Stomach smooth muscle (tissue), 2 donors: Measurements from ENCODE around the gene TMEM38B.
"Not testable (repeated sequence)": the region's sequence is repeated elsewhere in the genome, so short reads cannot be mapped to it uniquely, and the experiment has no call there.

Source experiments
- H3K27ac ChIP-seq: one replicate; pipeline ENCODE4 v1.7.0; 2013; ENCODE audit warnings: mild to moderate bottlenecking, low read length, inconsistent platforms
- H3K27me3 ChIP-seq, 2 donors: one replicate each; pipeline ENCODE4 v1.7.0; 2013; ENCODE audit warnings: low read length in 2 of 2; ENCODE audit not compliant: insufficient read depth in 2 of 2, control insufficient read depth in 1 of 2
- H3K36me3 ChIP-seq, 2 donors: one replicate each; pipeline ENCODE4 v1.7.0; 2013; ENCODE audit warnings: low read length in 2 of 2; ENCODE audit not compliant: control insufficient read depth in 2 of 2, insufficient read depth in 2 of 2
- H3K4me1 ChIP-seq: one replicate; pipeline ENCODE4 v1.7.0; 2013; ENCODE audit warnings: low read length; ENCODE audit not compliant: control insufficient read depth, insufficient read depth
- H3K4me3 ChIP-seq, 2 donors: one replicate each; pipeline ENCODE4 v1.7.0; 2013; ENCODE audit warnings: low read length in 2 of 2
- H3K9ac ChIP-seq, 2 donors: one replicate each; pipeline ENCODE4 v1.7.0; 2013; ENCODE audit warnings: low read length in 2 of 2, mild to moderate bottlenecking in 1 of 2
- H3K9me3 ChIP-seq, 2 donors: one replicate each; pipeline ENCODE4 v1.7.0; 2013; ENCODE audit warnings: low read length in 2 of 2; ENCODE audit not compliant: control insufficient read depth in 2 of 2
- donor health status: healthy.
- donor health status: Pancreatic carcinoma.

The TMEM38B gene

DNA sequence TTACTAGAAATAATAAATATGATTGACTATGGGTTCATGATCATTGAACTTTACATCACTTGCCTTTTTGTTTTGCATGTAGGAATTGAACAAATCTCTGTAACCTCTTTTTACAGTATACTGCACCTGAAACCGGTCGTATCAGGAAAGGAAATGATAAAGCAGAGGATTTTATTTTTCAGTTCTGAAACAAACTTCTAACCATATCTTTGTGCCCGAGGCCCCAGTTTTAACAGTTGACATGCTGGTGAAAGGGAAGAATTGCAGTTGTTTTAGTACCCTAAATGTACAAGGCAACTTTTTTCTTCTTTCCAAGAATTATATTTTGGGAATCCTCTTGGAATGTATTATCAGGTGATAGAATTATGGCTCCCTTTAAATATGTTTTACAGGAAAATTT is 27.8 kb downstream of the TMEM38B start:
- Histone ChIP-seq H3K27me3 (no peaks in the 10 kb centered on the region), H3K9ac (no peak overlapping the region), H3K36me3 (no peaks in the 10 kb centered on the region), H3K27ac (no peak overlapping the region), H3K9me3 (no peaks in the 10 kb centered on the region), H3K4me3 (no peak overlapping the region), H3K4me1 (no peaks in the 10 kb centered on the region)

DNA sequence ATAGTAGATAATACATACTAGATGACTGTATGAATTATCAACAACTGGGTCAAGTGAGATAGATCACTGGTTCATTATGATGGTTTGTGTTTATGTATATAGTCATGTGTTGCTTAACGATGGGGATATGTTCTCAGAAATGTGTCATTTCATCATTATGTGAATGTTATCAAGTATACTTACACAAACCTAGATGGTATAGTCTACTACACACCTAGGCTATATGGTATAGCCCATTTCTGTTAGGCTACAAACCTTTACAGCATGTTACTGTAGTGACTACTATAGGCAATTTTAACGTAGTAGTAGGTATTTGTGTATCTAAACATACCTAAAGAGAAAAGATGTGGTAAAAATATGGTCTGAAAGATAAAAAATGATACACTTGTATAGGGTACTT is 31.0 kb downstream of the TMEM38B start:
- no peaks in the 10 kb centered on the region for H3K9me3 ChIP-seq

DNA sequence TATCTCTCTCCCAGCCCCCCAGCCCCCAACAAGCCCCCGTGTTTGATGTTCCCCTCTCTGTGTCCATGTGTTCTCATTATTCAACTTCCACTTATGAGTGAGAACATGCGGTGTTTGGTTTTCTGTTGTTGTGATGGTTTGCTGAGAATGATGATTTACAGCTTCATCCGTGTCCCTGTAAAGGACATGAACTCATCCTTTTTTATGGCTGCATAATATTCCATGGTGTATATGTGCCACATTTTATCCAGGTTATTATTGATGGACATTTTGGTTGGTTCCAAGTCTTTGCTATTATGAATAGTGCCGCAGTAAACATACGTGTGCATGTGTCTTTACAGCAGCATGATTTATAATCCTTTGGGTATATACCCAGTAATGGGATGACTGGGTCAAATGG is 33.9 kb downstream of the TMEM38B start:
- H3K4me1 ChIP-seq, H3K4me3 ChIP-seq, H3K27me3 ChIP-seq, H3K9ac ChIP-seq, H3K9me3 ChIP-seq, H3K27ac ChIP-seq, H3K36me3 ChIP-seq: not testable (repeated sequence)

More for the DNA sequence above, 31.0 kb downstream of the TMEM38B start:
- Histone ChIP-seq H3K4me1 (no peaks in the 10 kb centered on the region), H3K36me3 (no peaks in the 10 kb centered on the region), H3K9ac (no peak overlapping the region), H3K27ac (no peak overlapping the region), H3K27me3 (no peaks in the 10 kb centered on the region), H3K4me3 (no peak overlapping the region)

DNA sequence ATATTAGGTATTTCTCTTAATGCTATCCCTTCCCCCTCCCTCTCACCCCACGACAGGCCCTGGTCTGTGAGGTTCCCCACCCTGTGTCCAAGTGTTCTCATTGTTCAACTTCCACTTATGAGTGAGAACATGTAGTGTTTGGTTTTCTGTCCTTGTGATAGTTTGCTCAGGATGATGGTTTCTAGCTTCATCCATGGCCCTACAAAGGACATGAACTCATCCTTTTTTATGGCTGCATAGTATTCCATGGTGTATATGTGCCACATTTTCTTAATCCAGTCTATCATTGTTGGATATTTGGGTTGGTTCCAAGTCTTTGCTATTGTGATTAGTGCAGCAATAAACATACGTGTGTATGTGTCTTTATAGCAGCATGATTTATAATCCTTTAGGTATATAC is 37.1 kb downstream of the TMEM38B start:
- H3K27me3 ChIP-seq, H3K36me3 ChIP-seq: not testable (repeated sequence)

DNA sequence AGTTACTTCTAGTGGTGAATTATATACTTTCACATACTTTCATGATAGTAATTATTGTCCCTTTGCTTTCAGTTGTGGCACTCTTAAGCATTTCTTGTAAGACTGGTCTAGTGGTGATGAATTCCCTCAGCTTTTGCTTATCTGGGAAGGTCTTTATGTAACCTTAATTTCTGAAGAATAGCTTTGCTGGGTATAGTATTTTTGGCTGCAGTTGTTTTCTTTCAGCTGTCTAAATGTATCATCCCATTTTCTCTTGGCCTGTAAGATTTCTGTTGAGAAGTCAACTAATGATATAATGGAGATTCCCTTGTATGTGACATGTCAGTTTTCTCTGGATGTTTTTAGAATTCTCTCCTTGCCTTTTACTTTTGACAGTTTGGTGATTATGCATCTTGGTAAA is 41.0 kb downstream of the TMEM38B start:
- H3K36me3 ChIP-seq: peaks cover 0 to 3% of the 10 kb centered on the region in 2 donors
- H3K9ac ChIP-seq: no peak overlapping the region
- peak overlapping the region in 1 of 2 donors; percentile 20 for H3K4me3 ChIP-seq
- no peaks in the 10 kb centered on the region for H3K27me3 ChIP-seq
- H3K4me1 ChIP-seq: no peaks in the 10 kb centered on the region
- no peak overlapping the region for H3K27ac ChIP-seq
- H3K9me3 ChIP-seq: peaks cover 4 to 24% of the 10 kb centered on the region in 2 donors

More for the DNA sequence above, 37.1 kb downstream of the TMEM38B start:
- not testable (repeated sequence) for H3K4me1 ChIP-seq, H3K4me3 ChIP-seq, H3K27ac ChIP-seq, H3K9ac ChIP-seq
- peaks cover under 1 to 14% of the 10 kb centered on the region in 2 donors for H3K9me3 ChIP-seq

DNA sequence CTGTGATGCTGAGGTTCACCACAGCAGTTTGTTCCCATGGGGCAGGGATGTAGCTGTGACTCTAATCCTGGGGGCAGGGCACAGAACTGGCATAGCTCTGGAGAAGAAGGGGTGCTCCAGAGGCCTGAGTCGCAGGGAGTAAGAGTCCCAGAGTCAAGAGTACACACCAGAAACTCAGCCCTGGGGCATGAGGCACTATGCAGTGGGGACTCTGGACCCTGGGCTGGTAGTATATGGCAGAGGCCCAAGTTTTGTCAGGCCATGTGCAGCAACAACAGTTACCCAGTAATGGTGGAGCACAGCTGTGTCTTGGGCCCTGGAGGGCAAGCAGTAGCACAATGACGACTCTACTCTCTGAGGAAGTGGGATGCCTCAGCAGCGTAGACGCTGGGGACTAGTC is 42.9 kb downstream of the TMEM38B start:
- peaks cover 0 to 3% of the 10 kb centered on the region in 2 donors for H3K36me3 ChIP-seq
- no peaks in the 10 kb centered on the region for H3K27me3 ChIP-seq
- H3K4me1 ChIP-seq: no peaks in the 10 kb centered on the region
- H3K27ac ChIP-seq: no peak overlapping the region
- H3K4me3 ChIP-seq: no peak overlapping the region
- no peak overlapping the region for H3K9ac ChIP-seq
- H3K9me3 ChIP-seq: peaks cover 4 to 24% of the 10 kb centered on the region in 2 donors

DNA sequence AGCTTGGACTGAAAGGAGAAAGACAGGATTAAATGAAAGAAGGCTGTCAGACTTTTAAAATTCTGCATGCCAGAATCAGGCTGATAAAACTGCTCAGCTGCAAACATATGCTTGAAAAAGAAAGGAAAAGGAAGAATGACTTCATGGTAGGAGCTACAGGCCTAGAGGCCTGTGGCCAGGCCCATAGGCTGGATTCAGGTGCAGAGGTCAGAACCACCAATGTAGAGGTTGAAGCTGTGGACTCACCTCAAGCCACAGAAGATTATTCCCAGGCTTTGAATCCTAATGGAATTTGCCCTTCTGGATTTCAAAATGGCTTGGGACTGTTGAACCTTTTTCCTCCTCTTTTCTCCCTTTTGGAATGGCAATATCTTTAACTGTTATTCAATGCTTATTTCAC is 47.7 kb downstream of the TMEM38B start:
- no peak overlapping the region for H3K4me3 ChIP-seq
- H3K4me1 ChIP-seq: no peaks in the 10 kb centered on the region
- no peak overlapping the region for H3K27ac ChIP-seq
- peaks cover 0 to 4% of the 10 kb centered on the region in 2 donors for H3K9me3 ChIP-seq
- no peaks in the 10 kb centered on the region for H3K27me3 ChIP-seq
- no peak overlapping the region for H3K9ac ChIP-seq
- H3K36me3 ChIP-seq: no peaks in the 10 kb centered on the region

DNA sequence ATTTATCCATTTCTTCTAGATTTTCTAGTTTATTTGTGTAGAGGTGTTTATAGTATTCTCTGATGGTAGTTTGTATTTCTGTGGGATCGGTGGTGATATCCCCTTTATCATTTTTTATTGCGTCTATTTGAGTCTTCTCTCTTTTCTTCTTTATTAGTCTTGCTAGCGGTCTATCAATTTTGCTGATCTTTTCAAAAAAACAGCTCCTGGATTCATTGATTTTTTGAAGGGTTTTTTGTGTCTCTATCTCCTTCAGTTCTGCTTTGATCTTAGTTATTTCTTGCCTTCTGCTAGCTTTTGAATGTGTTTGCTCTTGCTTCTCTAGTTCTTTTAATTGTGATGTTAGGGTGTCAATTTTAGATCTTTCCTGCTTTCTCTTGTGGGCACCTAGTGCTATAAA is 53.0 kb downstream of the TMEM38B start:
- not testable (repeated sequence) for H3K9me3 ChIP-seq, H3K36me3 ChIP-seq, H3K27ac ChIP-seq, H3K9ac ChIP-seq, H3K4me3 ChIP-seq, H3K27me3 ChIP-seq, H3K4me1 ChIP-seq

DNA sequence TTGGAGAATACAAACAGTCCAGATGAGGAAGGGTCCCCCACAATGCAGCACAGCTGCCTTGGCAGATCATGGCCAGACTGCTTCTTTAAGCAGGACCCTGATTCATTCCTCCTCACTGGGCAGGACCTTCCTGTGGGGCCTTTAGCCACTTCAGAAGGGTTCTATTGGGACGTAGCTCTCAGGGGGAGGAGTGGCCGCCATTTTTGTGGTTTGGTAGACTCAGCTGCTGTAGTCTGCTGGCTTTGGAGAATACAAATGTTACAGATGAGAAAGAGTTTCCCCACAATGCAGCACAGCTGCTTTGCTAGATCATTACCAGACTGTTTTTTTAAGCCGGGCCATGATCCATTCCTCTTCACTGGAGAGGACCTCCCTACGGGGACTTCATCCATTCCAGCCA is 57.4 kb downstream of the TMEM38B start:
- Histone ChIP-seq H3K36me3 (peaks cover 0 to 2% of the 10 kb centered on the region in 2 donors), H3K4me3 (no peak overlapping the region), H3K9ac (no peak overlapping the region), H3K4me1 (no peaks in the 10 kb centered on the region), H3K27me3 (no peaks in the 10 kb centered on the region), H3K27ac (no peak overlapping the region), H3K9me3 (peaks cover 0 to 6% of the 10 kb centered on the region in 2 donors)

DNA sequence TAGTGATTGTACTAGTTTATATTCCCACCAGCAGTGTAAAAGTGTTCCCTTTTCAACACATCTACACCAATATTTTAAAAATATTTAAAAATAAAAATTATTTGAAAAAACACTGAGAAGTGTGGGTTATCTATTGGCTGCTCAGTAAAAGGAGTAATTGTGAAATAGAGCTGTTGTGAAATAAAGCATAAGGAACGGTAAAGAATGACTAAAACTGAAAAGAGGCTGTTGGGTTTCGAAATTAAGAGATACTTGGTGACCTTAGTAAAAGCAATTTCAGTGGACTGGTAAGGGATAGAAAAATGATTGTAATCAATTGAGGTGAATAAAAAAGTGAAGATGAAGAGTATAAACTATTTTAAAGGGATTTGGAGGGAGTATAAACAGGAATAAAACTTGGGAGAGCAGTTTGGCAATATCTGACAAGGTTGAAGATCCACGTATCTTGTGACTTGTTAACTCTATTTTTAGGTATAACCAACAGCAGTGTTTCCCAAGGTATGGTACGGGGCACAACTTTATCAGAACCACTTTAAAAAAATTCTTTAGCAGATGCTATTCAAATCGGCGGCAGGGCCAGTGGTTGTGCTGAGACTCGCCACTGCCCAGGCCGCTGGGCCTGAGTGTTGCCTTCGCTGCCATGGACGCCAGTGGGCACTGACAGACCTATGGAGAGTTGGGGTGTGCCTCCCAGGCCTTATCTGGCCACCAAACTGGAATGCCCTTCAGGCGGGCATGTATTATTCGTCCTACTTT is 63.3 kb downstream of the TMEM38B start:
- H3K36me3 ChIP-seq: no peaks in the 10 kb centered on the region
- H3K9me3 ChIP-seq: peaks cover 0 to 6% of the 10 kb centered on the region in 2 donors
- H3K9ac ChIP-seq: no peak overlapping the region
- no peaks in the 10 kb centered on the region for H3K4me1 ChIP-seq
- no peak overlapping the region for H3K4me3 ChIP-seq
- H3K27me3 ChIP-seq: no peaks in the 10 kb centered on the region
- no peak overlapping the region for H3K27ac ChIP-seq

DNA sequence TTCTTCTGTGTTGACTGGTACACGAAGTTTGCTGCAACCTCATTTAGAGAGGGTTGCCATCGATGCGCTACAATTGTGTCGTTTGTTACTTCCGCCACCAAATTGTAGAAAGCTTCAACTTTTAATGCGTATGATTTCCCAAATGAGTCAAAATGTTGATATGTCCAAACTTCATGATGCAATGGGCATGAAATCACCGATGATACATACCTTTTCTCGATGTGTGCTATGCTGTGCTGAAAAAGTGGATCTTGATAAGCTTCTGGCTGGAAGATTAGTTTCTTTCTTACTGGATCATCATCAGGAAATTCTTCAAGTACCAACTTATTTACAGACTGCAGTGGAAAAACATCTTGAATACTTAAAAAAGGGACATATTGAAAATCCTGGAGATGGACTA is 65.7 kb downstream of the TMEM38B start:
- H3K36me3 ChIP-seq: no peaks in the 10 kb centered on the region
- no peaks in the 10 kb centered on the region for H3K27me3 ChIP-seq
- no peaks in the 10 kb centered on the region for H3K9me3 ChIP-seq
- no peak overlapping the region for H3K27ac ChIP-seq
- no peaks in the 10 kb centered on the region for H3K4me1 ChIP-seq
- no peak overlapping the region for H3K9ac ChIP-seq
- no peak overlapping the region for H3K4me3 ChIP-seq
